SK-N-MC (cell line): ENCODE results near the gene GNG14.
"Not testable (repeated sequence)": the region's sequence is repeated elsewhere in the genome, so short reads cannot be mapped to it uniquely, and the experiment has no call there.

ENCODE experiments used
- DNase-seq: peaks from one replicate; pipeline ENCODE4 v3.0.0-alpha.2; 2011; ENCODE audit warnings: low read depth, low spot score
- H3K27ac ChIP-seq: fragments of 200-600 bp; sonication (generic); 2 replicates; pipeline ENCODE4 v1.5.1; 2016; ENCODE audit warnings: mixed run types
- H3K36me3 ChIP-seq: fragments of 200-600 bp; sonication (generic); 2 replicates; pipeline ENCODE4 v1.6.1; 2017; ENCODE audit warnings: antibody characterized with exemption, low read length, mixed read lengths; ENCODE audit not compliant: insufficient read depth
- H3K4me3 ChIP-seq: fragments of 200-600 bp; sonication (generic); 2 replicates; pipeline ENCODE4 v1.5.1; 2016
- H3K9ac ChIP-seq: fragments of 200-600 bp; sonication (generic); 2 replicates; pipeline ENCODE4 v1.8.0; 2017; ENCODE audit warnings: mixed run types, mixed read lengths; ENCODE audit not compliant: insufficient read length
- H3K9me3 ChIP-seq: fragments of 200-600 bp; sonication (generic); 2 replicates; pipeline ENCODE4 v1.6.1; 2017; ENCODE audit warnings: low read depth, mild to moderate bottlenecking, antibody characterized with exemption, low read length, moderate library complexity, mixed read lengths
- EZH2 ChIP-seq: fragments of 200-600 bp; sonication (generic); IDR thresholded peaks from one replicate; pipeline ENCODE4 v1.6.1; 2017; ENCODE audit warnings: antibody characterized with exemption
- FOXP2 ChIP-seq: optimal IDR thresholded peaks from 2 replicates; pipeline ENCODE3; 2011; ENCODE audit warnings: mild to moderate bottlenecking, moderate library complexity; ENCODE audit not compliant: insufficient read depth; ENCODE audit errors: extremely low read length, control extremely low read depth
- POLR2AphosphoS5 ChIP-seq: IDR thresholded peaks from 2 replicates; pipeline ENCODE4 v1.6.1; 2012; ENCODE audit warnings: mild to moderate bottlenecking, low read depth, low read length, borderline replicate concordance

Gene GNG14

GRCh38 chr19:12708641-12709040 lies 20.8 kb downstream of the GNG14 start:
- Histone ChIP-seq H3K9ac (no peak overlapping the region), H3K27ac (no peak overlapping the region), H3K9me3 (no peaks in the 10 kb centered on the region), H3K4me3 (no peak overlapping the region), H3K36me3 (peaks cover 80% of the 10 kb centered on the region)
- DNase-seq = no peak
- no peak for TF ChIP-seq FOXP2
- no peak for TF ChIP-seq POLR2AphosphoS5
- no peak for TF ChIP-seq EZH2

DNA sequence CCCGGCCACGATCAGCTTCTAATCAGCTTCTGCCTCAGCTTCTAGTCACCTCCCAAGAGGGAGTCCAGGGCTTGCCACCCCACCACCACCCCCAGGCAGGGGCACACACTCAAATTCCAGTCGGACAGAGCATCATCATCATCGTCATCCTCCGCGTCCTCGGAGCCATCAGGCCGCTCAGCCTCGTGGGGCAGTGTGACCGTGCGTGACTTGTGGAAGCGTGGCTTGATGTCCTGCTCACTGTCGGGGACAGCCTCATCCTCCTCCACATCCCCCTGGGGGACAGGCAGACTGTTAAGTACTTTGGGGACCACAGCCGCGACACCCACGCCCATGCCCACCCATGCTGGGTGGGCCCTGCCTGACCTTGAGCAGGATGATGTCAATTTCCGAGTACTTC lies 23.4 kb downstream of the GNG14 start:
- TF ChIP-seq POLR2AphosphoS5 = no peak
- TF ChIP-seq EZH2 = no peak
- no peak for TF ChIP-seq FOXP2
- H3K4me3 ChIP-seq = no peak overlapping the region
- DNase-seq = no peak
- no peak overlapping the region for H3K9ac ChIP-seq
- H3K9me3 ChIP-seq = no peaks in the 10 kb centered on the region
- H3K36me3 ChIP-seq = peaks cover 83% of the 10 kb centered on the region
- H3K27ac ChIP-seq = no peak overlapping the region

DNA sequence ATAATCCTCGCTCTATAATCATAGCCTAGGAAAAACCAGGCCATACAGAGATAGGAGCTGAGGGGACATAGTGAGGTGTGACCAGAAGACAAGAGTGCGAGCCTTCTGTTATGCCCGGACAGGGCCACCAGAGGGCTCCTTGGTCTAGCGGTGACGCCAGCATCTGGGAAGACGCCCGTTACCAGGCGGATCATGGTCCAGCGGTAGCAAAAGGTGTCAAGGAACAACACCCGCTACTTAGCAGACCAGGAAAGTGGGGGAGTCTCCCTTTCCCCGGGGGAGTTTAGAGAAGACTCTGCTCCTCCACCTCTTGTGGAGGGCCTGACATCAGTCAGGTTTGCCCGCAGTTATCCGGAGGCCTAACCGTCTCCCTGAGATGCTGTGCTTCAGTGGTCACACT lies 24.3 kb downstream of the GNG14 start:
- DNase-seq, H3K9ac ChIP-seq: not testable (repeated sequence)
- peaks cover 83% of the 10 kb centered on the region for H3K36me3 ChIP-seq

GRCh38 chr19:12713304-12713703 lies 25.5 kb downstream of the GNG14 start:
- not testable (repeated sequence) for H3K9ac ChIP-seq, H3K4me3 ChIP-seq, H3K27ac ChIP-seq, DNase-seq, H3K9me3 ChIP-seq
- H3K36me3 ChIP-seq = peaks cover 89% of the 10 kb centered on the region

More for the DNA sequence above, 24.3 kb downstream of the GNG14 start:
- not testable (repeated sequence) for H3K27ac ChIP-seq, H3K4me3 ChIP-seq, H3K9me3 ChIP-seq

GRCh38 chr19:12715102-12715501 lies 27.3 kb downstream of the GNG14 start:
- H3K9me3 ChIP-seq = no peaks in the 10 kb centered on the region
- no peak overlapping the region for H3K27ac ChIP-seq
- DNase-seq = no peak
- no peak overlapping the region for H3K9ac ChIP-seq
- no peak overlapping the region for H3K4me3 ChIP-seq
- no peak for TF ChIP-seq POLR2AphosphoS5
- no peak for TF ChIP-seq FOXP2
- no peak for TF ChIP-seq EZH2
- peaks cover 85% of the 10 kb centered on the region for H3K36me3 ChIP-seq

DNA sequence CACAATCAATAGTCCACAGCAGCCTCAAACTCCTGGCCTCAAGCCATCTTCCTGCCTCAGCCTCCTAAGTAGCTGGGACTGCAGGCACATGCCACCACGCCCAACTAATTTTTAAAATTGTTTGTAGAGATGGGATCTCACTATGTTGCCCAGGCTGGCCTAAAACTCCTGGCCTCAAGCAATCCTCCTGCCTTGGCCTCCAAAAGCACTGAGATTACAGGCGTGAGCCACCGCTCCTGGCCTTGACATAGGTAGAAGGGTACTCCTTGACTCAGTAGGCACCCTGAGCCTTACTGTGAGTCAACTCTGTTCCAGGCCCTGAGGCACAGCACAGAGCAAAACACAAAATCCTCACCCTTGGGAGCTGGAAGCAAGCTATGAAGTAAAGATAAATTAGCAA lies 28.1 kb downstream of the GNG14 start:
- peaks cover 86% of the 10 kb centered on the region for H3K36me3 ChIP-seq
- H3K27ac ChIP-seq = no peak overlapping the region
- H3K9me3 ChIP-seq = no peaks in the 10 kb centered on the region
- H3K9ac ChIP-seq = no peak overlapping the region
- no peak for DNase-seq
- TF ChIP-seq POLR2AphosphoS5 = no peak
- no peak for TF ChIP-seq FOXP2
- TF ChIP-seq EZH2 = no peak
- no peak overlapping the region for H3K4me3 ChIP-seq

GRCh38 chr19:12720296-12720695 lies 32.5 kb downstream of the GNG14 start:
- Histone ChIP-seq H3K27ac (no peak overlapping the region), H3K36me3 (peaks cover 52% of the 10 kb centered on the region), H3K9ac (no peak overlapping the region), H3K9me3 (no peaks in the 10 kb centered on the region), H3K4me3 (peak overlapping the region; percentile 97)
- no peak for TF ChIP-seq EZH2
- no peak for TF ChIP-seq POLR2AphosphoS5
- TF ChIP-seq FOXP2 = no peak
- DNase-seq = no peak

- no peaks in the 10 kb centered on the region for H3K9me3 ChIP-seq
- H3K4me3 ChIP-seq = peak overlapping the region; percentile 97
- peaks cover 44% of the 10 kb centered on the region for H3K36me3 ChIP-seq
- H3K9ac ChIP-seq = peak overlapping the region; percentile 100
- TF ChIP-seq FOXP2 (no peak), POLR2AphosphoS5 (no peak), EZH2 (no peak)
- H3K27ac ChIP-seq = peak overlapping the region; percentile 92
- DNase-seq = no peak
These were observed 33.3 kb downstream of the GNG14 start for GRCh38 chr19:12720851-12721655.

DNA sequence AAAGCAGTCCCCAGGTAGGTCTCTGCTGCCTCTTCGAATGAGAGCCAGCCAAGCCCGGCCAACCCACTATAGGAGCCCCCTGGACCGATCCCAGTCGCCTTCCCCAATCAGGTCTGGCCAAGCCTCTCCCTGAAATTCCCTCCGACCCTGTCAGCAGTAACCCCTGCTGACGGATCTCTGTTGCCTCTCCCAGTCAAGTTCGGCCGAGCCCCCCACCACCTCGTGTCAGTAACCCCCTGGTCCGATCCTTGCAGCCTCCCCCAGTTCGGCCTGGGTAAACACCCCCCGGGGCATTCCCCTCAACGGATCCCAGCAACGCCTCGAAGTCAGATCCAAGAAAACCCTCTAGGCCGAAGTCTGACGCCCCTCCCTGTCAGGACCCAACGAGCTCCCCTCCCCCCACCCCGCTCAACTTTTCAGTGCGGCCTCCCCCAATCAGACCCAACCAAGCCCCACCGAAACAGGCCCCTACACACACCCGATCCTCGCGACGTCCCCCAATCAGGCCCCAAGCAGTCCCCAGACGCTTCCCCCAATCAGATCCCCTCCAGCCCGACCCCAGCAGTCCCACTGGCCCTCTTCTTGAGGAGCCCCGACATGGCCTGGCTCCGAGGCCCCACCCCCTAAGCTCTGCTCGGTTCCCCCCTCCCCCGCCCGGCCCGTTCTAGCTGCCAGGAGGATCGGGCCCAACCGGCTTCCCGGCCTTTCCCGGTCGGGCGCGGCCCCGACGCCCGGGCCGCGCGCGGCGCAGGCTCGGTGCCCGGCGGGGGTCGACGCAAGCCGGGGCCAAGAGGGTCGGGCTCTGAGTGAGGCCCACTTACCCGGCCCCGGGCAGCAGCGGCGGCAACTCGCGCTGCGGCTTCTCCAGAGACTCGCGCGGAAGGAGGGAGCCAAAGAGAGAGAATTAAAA lies 34.1 kb downstream of the GNG14 start:
- TF ChIP-seq FOXP2 (no peak), POLR2AphosphoS5 (peak; percentile 48; the same call in 1 of the 2 replicates)
- Histone ChIP-seq H3K4me3 (peak overlapping the region; percentile 97), H3K36me3 (peaks cover 35% of the 10 kb centered on the region), H3K27ac (peak overlapping the region; percentile 92), H3K9me3 (no peaks in the 10 kb centered on the region), H3K9ac (peak overlapping the region; percentile 100)
- DNase-seq = no peak
